Kasumi-1 (cell line): Measurements from ENCODE around the gene RAB27A.

ENCODE experiments used
- DNase-seq, 2 experiments: peaks; one replicate each; lab custom pipeline; 2025; lab: John Stamatoyannopoulos, UW

RAB27A gene

GRCh38 chr15:55222588-55222987 lies 67.0 kb downstream of the RAB27A start:
- peak; percentile 93 for DNase-seq

- DNase-seq: peak; percentile 97 to 98
These were observed 68.3 kb downstream of the RAB27A start for GRCh38 chr15:55221090-55222011.

GRCh38 chr15:55220606-55221005 lies 69.0 kb downstream of the RAB27A start:
- DNase-seq: no peak

GRCh38 chr15:55218056-55218455 lies 71.6 kb downstream of the RAB27A start:
- no peak for DNase-seq

- no peak for DNase-seq
These were observed 85.1 kb downstream of the RAB27A start for GRCh38 chr15:55204464-55204863.

GRCh38 chr15:55202206-55202605 lies 87.4 kb downstream of the RAB27A start:
- no peak for DNase-seq

- DNase-seq: no peak
These were observed 90.9 kb downstream of the RAB27A start for GRCh38 chr15:55198706-55199105.

GRCh38 chr15:55197719-55198118 lies 91.9 kb downstream of the RAB27A start:
- no peak for DNase-seq

GRCh38 chr15:55197362-55197705 lies 92.3 kb downstream of the RAB27A start:
- DNase-seq: peak in 1 of 2 experiments; percentile 42

GRCh38 chr15:55196458-55197361 lies 92.9 kb downstream of the RAB27A start, which contains the start of gene RSL24D1:
Gene RSL24D1 (minus strand): TSS chr15:55196941. CDS start chr15:55196890, 51 bp downstream.
- peak; percentile 98 for DNase-seq

- peak; percentile 42 to 49 for DNase-seq
These were observed 93.6 kb downstream of the RAB27A start for GRCh38 chr15:55195996-55196395.

- DNase-seq: peak; percentile 29 to 50
These were observed 95.4 kb downstream of the RAB27A start for GRCh38 chr15:55194256-55194655.

- DNase-seq: no peak
These were observed 103.3 kb downstream of the RAB27A start for GRCh38 chr15:55186331-55186730.

- DNase-seq: no peak
These were observed 105.9 kb downstream of the RAB27A start for GRCh38 chr15:55183679-55184078.

- DNase-seq: peak in 1 of 2 experiments; percentile 17
These were observed 110.5 kb downstream of the RAB27A start for GRCh38 chr15:55179141-55179540.

GRCh38 chr15:55170361-55170760 lies 119.3 kb downstream of the RAB27A start:
- no peak for DNase-seq

GRCh38 chr15:55168350-55168974 lies 121.2 kb downstream of the RAB27A start:
- peak; percentile 78 to 85 for DNase-seq

GRCh38 chr15:55164284-55164683 lies 125.3 kb downstream of the RAB27A start:
- no peak for DNase-seq
